HTR-8/SVneo (cell line): ENCODE measurements around the gene DHDH.

ENCODE experiments used
- DNase-seq: peaks from one replicate; pipeline ENCODE4 v3.0.0; 2011; ENCODE audit warnings: low spot score, mixed read lengths; ENCODE audit not compliant: insufficient read length
- FAIRE-seq: peaks from 2 replicates; lab custom pipeline; 2011; peaks lifted over from hg19 to GRCh38; lab: Jason Lieb, UNC

Gene DHDH

GRCh38 chr19:48964205-48965039, 30.9 kb downstream of the DHDH start:
- no peak for FAIRE-seq

GRCh38 chr19:48965040-48965805, 31.7 kb downstream of the DHDH start, which contains the start of gene FTL:
FTL (plus strand) TSS chr19:48965309; CDS start chr19:48965508, 199 bp downstream.
- peak; percentile 96 for DNase-seq
- FAIRE-seq, result peak; percentile 90

More at GRCh38 chr19:48964205-48965039, 30.9 kb downstream of the DHDH start:
- no peak for DNase-seq

- peak; percentile 76 for FAIRE-seq
- DNase-seq, result no peak
Measured at GRCh38 chr19:48965806-48966540, 32.5 kb downstream of the DHDH start.

GRCh38 chr19:48966541-48967345, 33.2 kb downstream of the DHDH start:
- no peak for DNase-seq
- no peak for FAIRE-seq

- DNase-seq (no peak), FAIRE-seq (no peak)
Measured at GRCh38 chr19:48967346-48968178, 34.1 kb downstream of the DHDH start.

- DNase-seq (no peak), FAIRE-seq (no peak)
Measured at GRCh38 chr19:48968179-48968661, 34.7 kb downstream of the DHDH start.

- no peak for FAIRE-seq
- DNase-seq, result no peak
Measured at GRCh38 chr19:48968813-48969218, 35.3 kb downstream of the DHDH start.

GRCh38 chr19:48969276-48970138, 36.0 kb downstream of the DHDH start:
- FAIRE-seq, result no peak

GRCh38 chr19:48970139-48970766, 36.8 kb downstream of the DHDH start:
- DNase-seq, result no peak
- no peak for FAIRE-seq

More at GRCh38 chr19:48969276-48970138, 36.0 kb downstream of the DHDH start:
- DNase-seq, result no peak

GRCh38 chr19:48970923-48971395, 37.5 kb downstream of the DHDH start:
- FAIRE-seq (no peak), DNase-seq (peak; percentile 72)

GRCh38 chr19:48975947-48976847, 42.7 kb downstream of the DHDH start:
- FAIRE-seq (no peak), DNase-seq (no peak)

GRCh38 chr19:48977061-48977460, 43.6 kb downstream of the DHDH start:
- DNase-seq (no peak), FAIRE-seq (no peak)

- no peak for DNase-seq
- FAIRE-seq, result no peak
Measured at GRCh38 chr19:48982280-48982679, 48.8 kb downstream of the DHDH start.

GRCh38 chr19:48985711-48986110, 52.2 kb downstream of the DHDH start:
- FAIRE-seq (peak; percentile 28), DNase-seq (no peak)

- no peak for FAIRE-seq
- DNase-seq, result no peak
Measured at GRCh38 chr19:48986211-48986610, 52.7 kb downstream of the DHDH start.

- no peak for DNase-seq
- no peak for FAIRE-seq
Measured at GRCh38 chr19:48987323-48987722, 53.8 kb downstream of the DHDH start.
